Measurements from ENCODE around the gene PPP1R2. TPM values are rescaled to one million over a fixed set of nuclear protein-coding genes. Genes with fewer than 3 reads are reported as not detected.

Gene PPP1R2
- polyA plus RNA-seq, 1 donor = 54.7 TPM

DNA sequence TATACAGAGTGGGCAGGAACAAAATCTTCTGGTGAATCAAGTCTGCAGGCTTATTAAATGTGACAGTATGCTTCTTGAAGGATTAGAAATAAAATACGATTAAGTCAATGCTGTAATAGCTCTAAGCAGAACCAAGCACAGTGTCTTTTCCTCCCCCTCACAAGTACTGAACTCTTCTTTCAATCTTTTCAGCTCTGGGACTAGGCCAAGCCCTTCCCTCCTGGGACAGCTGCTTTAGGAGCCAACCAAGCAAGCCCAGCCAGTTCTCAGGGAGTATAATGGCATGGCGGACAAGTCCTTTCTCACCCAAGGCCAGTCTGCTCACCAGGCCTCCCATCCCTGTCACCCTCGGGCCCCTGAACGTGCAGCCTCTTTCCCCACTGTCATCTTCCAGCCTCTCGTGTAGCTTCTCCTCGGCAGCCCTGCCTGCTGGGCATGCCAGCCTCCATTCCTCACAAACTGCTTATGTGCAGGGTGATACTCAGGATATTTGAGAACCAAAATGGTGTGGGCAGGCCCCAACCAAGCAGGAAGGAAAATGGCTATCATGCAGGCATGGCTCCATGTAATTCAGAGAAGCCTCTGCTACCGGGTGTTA is 8.4 kb upstream of the PPP1R2 start:
- Histone ChIP-seq H3K4me1 (ENCODE audit: control insufficient read depth, insufficient read depth, low read length) (peaks cover 42% of the 10 kb centered on the region), H3K27me3 (ENCODE audit: control insufficient read depth, insufficient read depth, low read length) (no peaks in the 10 kb centered on the region), H3K4me3 (ENCODE audit: low read length) (no peak overlapping the region), H3K9me3 (ENCODE audit: control insufficient read depth, low read depth, low read length) (no peaks in the 10 kb centered on the region), H3K36me3 (ENCODE audit: control insufficient read depth, insufficient read depth, low read length) (no peaks in the 10 kb centered on the region), H3K27ac (ENCODE audit: low read length) (no peak overlapping the region)
- DNase-seq = no peak
- WGBS (ENCODE audit: insufficient coverage, low lambda C conversion rate) = 0% methylated on average over 1 of the region's 7 CpGs

- peak in 1 of 2 donors; percentile 58 for DNase-seq
- H3K27me3 ChIP-seq (ENCODE audit: control insufficient read depth, insufficient read depth, low read length) = no peaks in the 10 kb centered on the region
- peaks cover 49% of the 10 kb centered on the region for H3K4me1 ChIP-seq (ENCODE audit: control insufficient read depth, insufficient read depth, low read length)
- no CpG with 5 or more reads among the region's 4 CpGs for WGBS (ENCODE audit: insufficient coverage, low lambda C conversion rate)
- H3K27ac ChIP-seq (ENCODE audit: low read length) = peak overlapping the region; percentile 61
- H3K4me3 ChIP-seq (ENCODE audit: low read length) = no peak overlapping the region
- no peaks in the 10 kb centered on the region for H3K9me3 ChIP-seq (ENCODE audit: control insufficient read depth, low read depth, low read length)
- H3K36me3 ChIP-seq (ENCODE audit: control insufficient read depth, insufficient read depth, low read length) = no peaks in the 10 kb centered on the region
Observed at GRCh38 chr3:195550723-195551122, 7.6 kb upstream of the PPP1R2 start.

- 0% methylated on average over 1 of the region's 9 CpGs for WGBS (ENCODE audit: insufficient coverage, low lambda C conversion rate)
- H3K27ac ChIP-seq (ENCODE audit: low read length) = peak overlapping the region; percentile 61
- DNase-seq = peak; percentile 46 to 72
- no peak overlapping the region for H3K4me3 ChIP-seq (ENCODE audit: low read length)
- H3K9me3 ChIP-seq (ENCODE audit: control insufficient read depth, low read depth, low read length) = no peaks in the 10 kb centered on the region
- no peaks in the 10 kb centered on the region for H3K27me3 ChIP-seq (ENCODE audit: control insufficient read depth, insufficient read depth, low read length)
- H3K4me1 ChIP-seq (ENCODE audit: control insufficient read depth, insufficient read depth, low read length) = peaks cover 50% of the 10 kb centered on the region
- no peaks in the 10 kb centered on the region for H3K36me3 ChIP-seq (ENCODE audit: control insufficient read depth, insufficient read depth, low read length)
Observed at GRCh38 chr3:195549931-195550519, 6.9 kb upstream of the PPP1R2 start.

DNA sequence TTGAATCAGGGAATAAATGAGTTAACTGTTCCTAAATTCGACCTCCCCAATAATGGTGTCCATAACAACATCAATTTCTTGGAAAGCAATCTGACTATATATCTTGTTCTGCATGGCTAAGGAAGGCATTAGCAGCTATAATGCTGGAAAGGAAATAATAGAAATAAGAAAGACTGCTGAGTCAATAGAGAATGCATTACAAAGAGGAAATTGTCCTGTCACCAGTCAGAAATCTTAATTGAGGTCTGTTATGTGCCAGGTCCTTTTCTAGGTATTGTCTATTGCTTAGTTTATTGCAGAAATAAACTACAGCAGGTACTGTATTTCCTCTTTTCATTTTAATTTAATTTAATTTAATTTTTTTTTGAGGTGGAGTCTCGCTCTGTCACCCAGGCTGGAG is 5.9 kb upstream of the PPP1R2 start:
- peak in 1 of 2 donors; percentile 47 for DNase-seq
- no peak overlapping the region for H3K4me3 ChIP-seq (ENCODE audit: low read length)
- H3K27me3 ChIP-seq (ENCODE audit: control insufficient read depth, insufficient read depth, low read length) = no peaks in the 10 kb centered on the region
- no peaks in the 10 kb centered on the region for H3K9me3 ChIP-seq (ENCODE audit: control insufficient read depth, low read depth, low read length)
- no peaks in the 10 kb centered on the region for H3K36me3 ChIP-seq (ENCODE audit: control insufficient read depth, insufficient read depth, low read length)
- peak overlapping the region; percentile 61 for H3K27ac ChIP-seq (ENCODE audit: low read length)
- no CpG with 5 or more reads among the region's 2 CpGs for WGBS (ENCODE audit: insufficient coverage, low lambda C conversion rate)
- peaks cover 56% of the 10 kb centered on the region for H3K4me1 ChIP-seq (ENCODE audit: control insufficient read depth, insufficient read depth, low read length)

DNA sequence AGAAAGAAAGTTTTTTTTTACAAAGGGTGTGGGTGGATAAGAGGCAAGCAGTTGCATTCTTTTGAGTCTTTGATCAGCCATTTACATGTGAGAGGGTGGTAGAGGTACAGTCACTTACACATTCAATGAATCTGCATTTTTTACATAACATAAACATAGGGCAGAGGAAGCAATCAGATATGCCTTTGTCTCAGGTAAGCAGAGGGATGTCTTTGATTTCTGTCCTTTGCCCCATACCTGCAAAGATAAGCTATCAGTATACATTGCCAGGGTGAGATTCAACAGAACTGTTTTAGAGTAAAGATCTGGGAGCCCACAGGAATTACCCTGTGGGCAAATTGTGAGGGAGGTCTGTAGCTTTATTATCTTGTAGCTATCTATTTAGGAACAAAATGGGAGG is 5.4 kb upstream of the PPP1R2 start:
- Histone ChIP-seq H3K4me3 (ENCODE audit: low read length) (no peak overlapping the region), H3K27me3 (ENCODE audit: control insufficient read depth, insufficient read depth, low read length) (no peaks in the 10 kb centered on the region), H3K36me3 (ENCODE audit: control insufficient read depth, insufficient read depth, low read length) (no peaks in the 10 kb centered on the region), H3K4me1 (ENCODE audit: control insufficient read depth, insufficient read depth, low read length) (peaks cover 60% of the 10 kb centered on the region), H3K9me3 (ENCODE audit: control insufficient read depth, low read depth, low read length) (no peaks in the 10 kb centered on the region), H3K27ac (ENCODE audit: low read length) (peak overlapping the region; percentile 61)
- peak in 1 of 2 donors; percentile 55 for DNase-seq

DNA sequence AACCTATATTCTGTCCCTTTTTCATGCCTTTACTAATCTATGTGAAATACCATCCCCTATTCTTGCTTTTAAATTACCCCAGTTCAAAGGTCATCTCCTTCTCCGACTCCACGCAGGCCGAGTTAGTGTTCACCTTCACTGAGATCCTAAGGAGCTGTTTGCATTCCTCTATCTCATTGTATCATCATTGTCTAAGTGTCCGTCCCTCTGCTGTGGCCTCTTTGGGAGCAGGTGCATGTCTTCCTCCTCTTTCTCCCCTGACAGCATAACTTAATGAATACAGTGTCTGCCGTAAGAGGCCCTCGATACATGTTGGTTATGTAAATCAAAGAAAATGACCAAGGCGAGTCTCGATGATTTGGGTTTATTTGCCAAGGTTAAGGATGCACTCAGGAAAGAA is 4.9 kb upstream of the PPP1R2 start:
- peaks cover 60% of the 10 kb centered on the region for H3K4me1 ChIP-seq (ENCODE audit: control insufficient read depth, insufficient read depth, low read length)
- 7% methylated on average over 3 of the region's 8 CpGs for WGBS (ENCODE audit: insufficient coverage, low lambda C conversion rate)
- H3K27ac ChIP-seq (ENCODE audit: low read length) = peak overlapping the region; percentile 61

GRCh38 chr3:195546130-195546560 is 3.0 kb upstream of the PPP1R2 start:
- no peak for DNase-seq
- Histone ChIP-seq H3K4me3 (ENCODE audit: low read length) (no peak overlapping the region), H3K27ac (ENCODE audit: low read length) (no peak overlapping the region), H3K27me3 (ENCODE audit: control insufficient read depth, insufficient read depth, low read length) (no peaks in the 10 kb centered on the region), H3K36me3 (ENCODE audit: control insufficient read depth, insufficient read depth, low read length) (no peaks in the 10 kb centered on the region), H3K4me1 (ENCODE audit: control insufficient read depth, insufficient read depth, low read length) (peaks cover 55% of the 10 kb centered on the region), H3K9me3 (ENCODE audit: control insufficient read depth, low read depth, low read length) (no peaks in the 10 kb centered on the region)
- no CpG with 5 or more reads among the region's 4 CpGs for WGBS (ENCODE audit: insufficient coverage, low lambda C conversion rate)

More for the DNA sequence above, 4.9 kb upstream of the PPP1R2 start:
- no peaks in the 10 kb centered on the region for H3K27me3 ChIP-seq (ENCODE audit: control insufficient read depth, insufficient read depth, low read length)
- no peak overlapping the region for H3K4me3 ChIP-seq (ENCODE audit: low read length)
- DNase-seq = peak in 1 of 2 donors; percentile 67
- H3K36me3 ChIP-seq (ENCODE audit: control insufficient read depth, insufficient read depth, low read length) = no peaks in the 10 kb centered on the region
- H3K9me3 ChIP-seq (ENCODE audit: control insufficient read depth, low read depth, low read length) = no peaks in the 10 kb centered on the region

DNA sequence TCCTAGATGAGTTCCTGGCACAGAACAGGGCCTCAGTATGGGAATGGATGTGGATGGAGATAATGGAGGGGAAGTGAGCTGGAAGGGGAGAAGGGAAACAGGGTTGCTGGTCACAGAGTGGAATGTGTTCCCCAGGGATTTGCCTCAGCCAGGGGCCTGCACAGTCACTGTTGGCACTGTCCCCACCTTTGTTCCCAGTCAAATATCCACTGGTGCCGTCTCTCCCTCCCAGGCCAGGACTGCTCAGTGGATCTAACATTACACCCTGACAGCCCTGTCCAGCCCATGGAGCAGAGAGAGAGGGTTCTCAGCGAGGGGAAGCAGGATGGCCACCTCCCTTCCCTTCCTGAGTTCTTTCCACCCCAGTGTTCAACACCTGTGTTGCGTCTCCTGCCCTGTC is 1.5 kb upstream of the PPP1R2 start:
- peaks cover 46% of the 10 kb centered on the region for H3K4me1 ChIP-seq (ENCODE audit: control insufficient read depth, insufficient read depth, low read length)
- no peak overlapping the region for H3K4me3 ChIP-seq (ENCODE audit: low read length)
- WGBS (ENCODE audit: insufficient coverage, low lambda C conversion rate) = no CpG with 5 or more reads among the region's 3 CpGs
- H3K27me3 ChIP-seq (ENCODE audit: control insufficient read depth, insufficient read depth, low read length) = no peaks in the 10 kb centered on the region
- no peaks in the 10 kb centered on the region for H3K9me3 ChIP-seq (ENCODE audit: control insufficient read depth, low read depth, low read length)
- no peak overlapping the region for H3K27ac ChIP-seq (ENCODE audit: low read length)
- H3K36me3 ChIP-seq (ENCODE audit: control insufficient read depth, insufficient read depth, low read length) = no peaks in the 10 kb centered on the region
- DNase-seq = no peak

- H3K27me3 ChIP-seq (ENCODE audit: control insufficient read depth, insufficient read depth, low read length) = no peaks in the 10 kb centered on the region
- H3K4me1 ChIP-seq (ENCODE audit: control insufficient read depth, insufficient read depth, low read length) = peaks cover 42% of the 10 kb centered on the region
- DNase-seq = no peak
- H3K27ac ChIP-seq (ENCODE audit: low read length) = no peak overlapping the region
- no peaks in the 10 kb centered on the region for H3K36me3 ChIP-seq (ENCODE audit: control insufficient read depth, insufficient read depth, low read length)
- WGBS (ENCODE audit: insufficient coverage, low lambda C conversion rate) = no CpG with 5 or more reads among the region's 4 CpGs
- no peak overlapping the region for H3K4me3 ChIP-seq (ENCODE audit: low read length)
- no peaks in the 10 kb centered on the region for H3K9me3 ChIP-seq (ENCODE audit: control insufficient read depth, low read depth, low read length)
Observed at GRCh38 chr3:195544230-195544536, 1.1 kb upstream of the PPP1R2 start.

GRCh38 chr3:195543500-195544229 is 540 bp upstream of the PPP1R2 start:
- Histone ChIP-seq H3K9me3 (ENCODE audit: control insufficient read depth, low read depth, low read length) (no peaks in the 10 kb centered on the region), H3K36me3 (ENCODE audit: control insufficient read depth, insufficient read depth, low read length) (no peaks in the 10 kb centered on the region), H3K4me3 (ENCODE audit: low read length) (peak overlapping the region; percentile 94), H3K4me1 (ENCODE audit: control insufficient read depth, insufficient read depth, low read length) (peaks cover 39% of the 10 kb centered on the region), H3K27me3 (ENCODE audit: control insufficient read depth, insufficient read depth, low read length) (no peaks in the 10 kb centered on the region), H3K27ac (ENCODE audit: low read length) (peak overlapping the region; percentile 94)
- no CpG with 5 or more reads among the region's 38 CpGs for whole genome bisulfite sequencing (ENCODE audit: insufficient coverage, low lambda C conversion rate)
- DNase-seq = no peak

Data from large intestine (tissue), 3 donors.